ENCODE data around the gene ZNF491.

- TF ChIP-seq CTCF (IDR thresholded peaks at IDR 0.05) (no peak), POLR2A (IDR thresholded peaks at IDR 0.05) (no peak)
These were observed 49.9 kb downstream of the ZNF491 start for GRCh38 chr19:11848200-11848593.

Data from ovary (tissue), 3 donors.